ENCODE data around the gene MLPH. TPM values are rescaled to one million over a fixed set of nuclear protein-coding genes. Genes with fewer than 3 reads are reported as not detected.

The MLPH gene
- polyA plus RNA-seq, 3 donors: not detected

DNA sequence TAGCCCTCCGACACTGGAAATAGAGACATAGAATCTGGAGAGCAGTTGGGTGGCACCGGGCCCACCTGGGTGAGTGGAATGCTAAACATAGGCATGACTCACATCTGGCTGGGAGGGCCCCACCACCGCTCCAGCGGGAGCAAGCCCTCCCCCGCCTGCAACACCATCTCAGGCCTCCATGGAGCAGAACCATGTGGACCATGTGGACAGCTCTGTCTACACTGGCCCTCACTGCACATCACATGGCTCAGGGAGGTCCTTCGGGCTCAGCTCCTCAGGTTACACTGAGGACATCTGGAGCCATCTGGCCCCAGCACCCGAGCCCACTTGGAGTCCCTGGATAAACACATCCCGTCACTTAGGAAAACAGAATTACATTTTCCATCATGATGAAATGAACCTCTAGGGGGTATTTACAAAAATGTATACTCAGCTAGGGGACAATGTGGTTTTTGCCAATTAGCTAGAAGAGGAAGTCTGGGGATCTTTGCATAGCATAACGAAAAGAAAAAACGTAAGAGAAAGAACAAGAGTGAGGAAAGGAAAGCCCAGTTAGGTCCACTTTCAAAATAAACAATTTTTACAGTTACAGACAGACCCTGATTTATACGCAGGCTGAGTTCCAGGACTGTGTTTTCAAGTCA, 30.7 kb upstream of the MLPH start:
- no peak overlapping the region for H3K4me3 ChIP-seq (replicated peaks in 1 of 3; ENCODE audit: low read depth in 2 of 3, low read length in 3 of 3)
- H3K4me2 ChIP-seq (replicated peaks; ENCODE audit: extremely low read depth, low read length, poor library complexity, severe bottlenecking): no peak overlapping the region
- no peaks in the 10 kb centered on the region for H3K9me3 ChIP-seq (replicated peaks in 1 of 2; ENCODE audit: control insufficient read depth in 1 of 2, insufficient read depth in 1 of 2, low read length in 2 of 2)
- H3K27ac Mint-ChIP-seq: no peak overlapping the region
- peaks cover 0 to 6% (median 3%) of the 10 kb centered on the region in 3 donors for H3K27me3 Mint-ChIP-seq (ENCODE audit: low read depth in 3 of 3)
- TF ChIP-seq, protein P1, sequence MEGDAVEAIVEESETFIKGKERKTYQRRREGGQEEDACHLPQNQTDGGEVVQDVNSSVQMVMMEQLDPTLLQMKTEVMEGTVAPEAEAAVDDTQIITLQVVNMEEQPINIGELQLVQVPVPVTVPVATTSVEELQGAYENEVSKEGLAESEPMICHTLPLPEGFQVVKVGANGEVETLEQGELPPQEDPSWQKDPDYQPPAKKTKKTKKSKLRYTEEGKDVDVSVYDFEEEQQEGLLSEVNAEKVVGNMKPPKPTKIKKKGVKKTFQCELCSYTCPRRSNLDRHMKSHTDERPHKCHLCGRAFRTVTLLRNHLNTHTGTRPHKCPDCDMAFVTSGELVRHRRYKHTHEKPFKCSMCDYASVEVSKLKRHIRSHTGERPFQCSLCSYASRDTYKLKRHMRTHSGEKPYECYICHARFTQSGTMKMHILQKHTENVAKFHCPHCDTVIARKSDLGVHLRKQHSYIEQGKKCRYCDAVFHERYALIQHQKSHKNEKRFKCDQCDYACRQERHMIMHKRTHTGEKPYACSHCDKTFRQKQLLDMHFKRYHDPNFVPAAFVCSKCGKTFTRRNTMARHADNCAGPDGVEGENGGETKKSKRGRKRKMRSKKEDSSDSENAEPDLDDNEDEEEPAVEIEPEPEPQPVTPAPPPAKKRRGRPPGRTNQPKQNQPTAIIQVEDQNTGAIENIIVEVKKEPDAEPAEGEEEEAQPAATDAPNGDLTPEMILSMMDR (IDR thresholded peaks at IDR 0.05): no peak
- no peak overlapping the region for H3K9ac ChIP-seq (ENCODE audit: insufficient read depth, low read length, poor library complexity, severe bottlenecking)
- peaks cover 0 to 4% (median 0%) of the 10 kb centered on the region in 7 donors for H3K9me3 Mint-ChIP-seq
- H3K4me1 ChIP-seq (ENCODE audit: control insufficient read depth in 1 of 2, insufficient read depth in 2 of 2, low read length in 2 of 2): no peaks in the 10 kb centered on the region
- no peak overlapping the region for H3K4me3 Mint-ChIP-seq
- H3K36me3 ChIP-seq (replicated peaks in 1 of 2; ENCODE audit: control insufficient read depth in 1 of 2, insufficient read depth in 2 of 2, low read length in 2 of 2): no peaks in the 10 kb centered on the region
- DNase-seq: no peak
- no peak overlapping the region for H3K27ac ChIP-seq (ENCODE audit: low read depth in 1 of 2, low read length in 2 of 2)
- H3K36me3 Mint-ChIP-seq: no peaks in the 10 kb centered on the region
- H2AFZ ChIP-seq (ENCODE audit: insufficient read depth, low read depth, low read length, poor library complexity, severe bottlenecking): no peak overlapping the region
- H3K79me2 ChIP-seq (ENCODE audit: insufficient read depth, low read length): no peaks in the 10 kb centered on the region
- H3K27me3 ChIP-seq (ENCODE audit: control insufficient read depth in 2 of 2, insufficient read depth in 2 of 2, low read length in 2 of 2): no peaks in the 10 kb centered on the region
- intact Hi-C loops (cut with micrococcal nuclease): no loop called here
- H4K20me1 ChIP-seq (ENCODE audit: insufficient read depth, low read length): no peaks in the 10 kb centered on the region
- WGBS (ENCODE audit: insufficient coverage): 96% methylated on average over 6 of the region's 11 CpGs
- no peaks in the 10 kb centered on the region for H3K4me1 Mint-ChIP-seq

DNA sequence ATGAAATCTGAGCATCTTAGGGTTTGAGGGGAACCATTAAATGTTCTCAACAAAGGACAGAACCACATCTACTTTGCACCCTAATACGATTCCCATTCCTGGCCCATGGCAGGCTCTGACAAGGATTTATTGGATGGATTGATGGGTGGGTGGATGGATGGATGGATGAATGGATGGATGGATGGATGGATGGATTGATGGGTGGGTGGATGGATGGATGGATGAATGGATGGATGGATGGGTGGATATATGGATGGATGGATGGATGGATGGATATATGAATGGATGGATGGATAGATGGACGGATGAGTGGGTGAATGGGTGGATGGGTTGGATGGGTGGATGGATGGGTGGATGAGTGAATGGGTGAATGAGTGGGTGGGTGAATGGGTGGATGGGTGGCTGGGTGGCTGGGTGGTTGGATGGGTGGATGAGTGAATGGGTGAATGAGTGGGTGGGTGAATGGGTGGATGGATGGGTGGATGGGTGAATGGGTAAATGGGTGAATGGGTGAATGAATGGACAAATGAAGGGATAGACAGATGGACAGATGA, 29.6 kb upstream of the MLPH start:
- H3K27ac ChIP-seq (ENCODE audit: low read depth in 1 of 2, low read length in 2 of 2): no peak overlapping the region
- no peak overlapping the region for H3K4me2 ChIP-seq (replicated peaks; ENCODE audit: extremely low read depth, low read length, poor library complexity, severe bottlenecking)
- no peak overlapping the region for H2AFZ ChIP-seq (ENCODE audit: insufficient read depth, low read depth, low read length, poor library complexity, severe bottlenecking)
- DNase-seq: no peak
- H3K4me1 ChIP-seq (ENCODE audit: control insufficient read depth in 1 of 2, insufficient read depth in 2 of 2, low read length in 2 of 2): no peaks in the 10 kb centered on the region
- no peak overlapping the region for H3K9ac ChIP-seq (ENCODE audit: insufficient read depth, low read length, poor library complexity, severe bottlenecking)
- WGBS (ENCODE audit: insufficient coverage): 95% methylated on average over 2 of the region's 2 CpGs
- no peaks in the 10 kb centered on the region for H3K36me3 ChIP-seq (replicated peaks in 1 of 2; ENCODE audit: control insufficient read depth in 1 of 2, insufficient read depth in 2 of 2, low read length in 2 of 2)
- H3K4me3 ChIP-seq (replicated peaks in 1 of 3; ENCODE audit: low read depth in 2 of 3, low read length in 3 of 3): no peak overlapping the region
- H3K4me1 Mint-ChIP-seq: no peaks in the 10 kb centered on the region
- H3K27me3 ChIP-seq (ENCODE audit: control insufficient read depth in 2 of 2, insufficient read depth in 2 of 2, low read length in 2 of 2): no peaks in the 10 kb centered on the region
- TF ChIP-seq, protein P1 (IDR thresholded peaks at IDR 0.05): no peak
- no peaks in the 10 kb centered on the region for H4K20me1 ChIP-seq (ENCODE audit: insufficient read depth, low read length)
- H3K9me3 Mint-ChIP-seq: peaks cover 0 to 5% (median 1%) of the 10 kb centered on the region in 7 donors
- no peaks in the 10 kb centered on the region for H3K9me3 ChIP-seq (replicated peaks in 1 of 2; ENCODE audit: control insufficient read depth in 1 of 2, insufficient read depth in 1 of 2, low read length in 2 of 2)
- intact Hi-C loops (cut with micrococcal nuclease): no loop called here
- peaks cover 0 to 7% (median 3%) of the 10 kb centered on the region in 3 donors for H3K27me3 Mint-ChIP-seq (ENCODE audit: low read depth in 3 of 3)
- H3K36me3 Mint-ChIP-seq: no peaks in the 10 kb centered on the region
- H3K79me2 ChIP-seq (ENCODE audit: insufficient read depth, low read length): no peaks in the 10 kb centered on the region
- H3K4me3 Mint-ChIP-seq: no peak overlapping the region
- H3K27ac Mint-ChIP-seq: no peak overlapping the region

Data from CD14-positive monocyte (primary cell).